K562 (cell line): ENCODE results near the gene APCDD1L. TPM values are rescaled to one million over a fixed set of nuclear protein-coding genes. Genes with fewer than 3 reads are reported as not detected.
A peak's percentile ranks its signal among the peaks of the same experiment; 100 is the strongest.

Experiments used
- HDGF ChIP-seq: fragments of 450-650 bp; IDR thresholded peaks from 2 replicates; pipeline ENCODE4 v1.6.1; 2016
- MAFG ChIP-seq: fragments of 450-650 bp; conservative IDR thresholded peaks from 2 replicates; pipeline ENCODE4 v1.6.1; 2016; ENCODE audit warnings: missing genetic modification characterization, missing compliant biosample characterization
- MED1 ChIP-seq: sonication (generic); formaldehyde crosslinking; IDR thresholded peaks from 2 replicates; pipeline ENCODE4 v1.8.1; 2023; ENCODE audit warnings: missing genetic modification reagents, borderline replicate concordance
- MEF2D ChIP-seq: conservative IDR thresholded peaks from 2 replicates; pipeline ENCODE4 v1.6.1; 2016; ENCODE audit warnings: low read depth, missing genetic modification characterization, missing compliant biosample characterization
- THRB ChIP-seq: fragments of 450-650 bp; formaldehyde crosslinking; conservative IDR thresholded peaks from 2 replicates; pipeline ENCODE4 v1.4.0; 2022; ENCODE audit warnings: mild to moderate bottlenecking, missing genetic modification characterization
- ZNF134 ChIP-seq: fragments of 250-450 bp; sonication (Bioruptor Pico); conservative IDR thresholded peaks from 2 replicates; pipeline ENCODE4 v1.4.0; 2020
- ZNF263 ChIP-seq: sonication (generic); formaldehyde crosslinking; IDR thresholded peaks from 2 replicates; pipeline ENCODE4 v1.8.0; 2022; ENCODE audit warnings: mild to moderate bottlenecking, missing genetic modification reagents, borderline replicate concordance
- polyA plus RNA-seq, 8 experiments: library from polyadenylated mRNA; depleted of rRNA in 4 of 8; stranded (reverse) in 5 of 8; unstranded in 3 of 8; fragments of >200 nt; fragmentation: Nextera tagmentation in 2 of 8; fragmentation: Illumina TruSeq in 1 of 8; extraction: Ambion mirVana in 2 of 8; extraction: Trizol in 1 of 8; gene quantifications; 2 replicates each; pipeline versions ENCODE4 v1.2.1 to v1.2.3, GENCODE V29; 2011 to 2014; ENCODE audit warnings: inconsistent platforms in 1 of 8, missing spikeins in 1 of 8
- total RNA-seq, 7 experiments: library from RNA; depleted of rRNA in 6 of 7; stranded (reverse); fragments of >200 nt in 6 of 7; fragmentation: Illumina TruSeq in 2 of 7; extraction: Trizol in 2 of 7; gene quantifications; 2 replicates each; pipeline versions ENCODE4 v1.2.1 to v1.2.3, GENCODE V29; 2011 to 2021; ENCODE audit warnings: low replicate concordance in 1 of 7
- TF ChIP-seq, protein P1 (sequence below): IDR thresholded peaks from 2 replicates; pipeline ENCODE4 v1.6.1; 2016; ENCODE audit warnings: missing genetic modification characterization, missing compliant biosample characterization
- TF ChIP-seq, protein P2 (sequence below): sonication (generic); formaldehyde crosslinking; IDR thresholded peaks from 2 replicates; pipeline ENCODE4 v1.8.0; 2022; ENCODE audit warnings: mild to moderate bottlenecking, missing genetic modification reagents

APCDD1L gene
- total and polyA plus RNA-seq, 9 of the 15 experiments (the other 6 are each of a cell fraction or from before 2014, with no cell fraction given) = not detected

- TF ChIP-seq THRB (peak; percentile 70; the same call in 1 of the 2 replicates), HDGF (no peak), ZNF134 (CRISPR knock-in tag) (no peak), ZNF263 (CRISPR knock-in tag) (no peak), MEF2D (tag) (no peak), MAFG (no peak), MED1 (CRISPR knock-in tag) (no peak)
- TF ChIP-seq, protein P1, sequence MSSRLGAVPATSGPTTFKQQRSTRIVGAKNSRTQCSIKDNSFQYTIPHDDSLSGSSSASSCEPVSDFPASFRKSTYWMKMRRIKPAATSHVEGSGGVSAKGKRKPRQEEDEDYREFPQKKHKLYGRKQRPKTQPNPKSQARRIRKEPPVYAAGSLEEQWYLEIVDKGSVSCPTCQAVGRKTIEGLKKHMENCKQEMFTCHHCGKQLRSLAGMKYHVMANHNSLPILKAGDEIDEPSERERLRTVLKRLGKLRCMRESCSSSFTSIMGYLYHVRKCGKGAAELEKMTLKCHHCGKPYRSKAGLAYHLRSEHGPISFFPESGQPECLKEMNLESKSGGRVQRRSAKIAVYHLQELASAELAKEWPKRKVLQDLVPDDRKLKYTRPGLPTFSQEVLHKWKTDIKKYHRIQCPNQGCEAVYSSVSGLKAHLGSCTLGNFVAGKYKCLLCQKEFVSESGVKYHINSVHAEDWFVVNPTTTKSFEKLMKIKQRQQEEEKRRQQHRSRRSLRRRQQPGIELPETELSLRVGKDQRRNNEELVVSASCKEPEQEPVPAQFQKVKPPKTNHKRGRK (tag) = peak; percentile 76
- TF ChIP-seq, protein P2, sequence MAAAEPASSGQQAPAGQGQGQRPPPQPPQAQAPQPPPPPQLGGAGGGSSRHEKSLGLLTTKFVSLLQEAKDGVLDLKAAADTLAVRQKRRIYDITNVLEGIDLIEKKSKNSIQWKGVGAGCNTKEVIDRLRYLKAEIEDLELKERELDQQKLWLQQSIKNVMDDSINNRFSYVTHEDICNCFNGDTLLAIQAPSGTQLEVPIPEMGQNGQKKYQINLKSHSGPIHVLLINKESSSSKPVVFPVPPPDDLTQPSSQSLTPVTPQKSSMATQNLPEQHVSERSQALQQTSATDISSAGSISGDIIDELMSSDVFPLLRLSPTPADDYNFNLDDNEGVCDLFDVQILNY (CRISPR knock-in tag) = no peak
Observed at GRCh38 chr20:58515233-58516212, at the start of gene APCDD1L (continued).
